Measurements from ENCODE around the gene RNF115. TPM values are rescaled to one million over a fixed set of nuclear protein-coding genes. Genes with fewer than 3 reads are reported as not detected.

RNF115 gene
- total RNA-seq, 1 experiment from 2014 or later: 11.0 TPM

DNA sequence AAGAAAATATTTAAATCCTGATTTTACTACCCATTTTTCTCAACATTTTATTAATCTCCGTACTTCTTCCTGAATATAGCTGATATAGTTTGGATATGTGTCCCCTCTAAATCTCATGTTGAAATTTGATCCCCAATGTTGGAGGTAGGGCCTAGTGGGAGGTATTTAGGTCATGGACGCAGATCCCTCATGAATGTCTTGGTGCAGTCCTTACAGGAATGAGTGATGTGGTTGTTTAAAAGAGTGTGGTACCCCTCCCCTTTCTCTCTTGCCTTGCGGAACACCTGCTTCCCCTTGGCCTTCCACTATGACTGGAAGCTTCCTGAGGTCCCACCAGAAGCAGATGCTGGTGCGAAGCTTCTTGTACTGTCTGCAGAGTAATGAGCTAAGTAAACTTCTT lies 17.5 kb downstream of the RNF115 start:
- DNase-seq: no peak
- Histone ChIP-seq H3K79me2 (ENCODE audit: insufficient read depth, low read length) (no peaks in the 10 kb centered on the region; the same call in 1 of the 2 replicates), H3K56ac (ENCODE audit: insufficient read length, low read depth, low read length) (no peak overlapping the region), H3K79me1 (ENCODE audit: insufficient read depth, low read depth, low read length, poor library complexity, severe bottlenecking) (peaks cover 2% of the 10 kb centered on the region), H4K8ac (replicated peaks; ENCODE audit: insufficient read length, low read depth, low read length) (no peak overlapping the region), H3K9me3 (ENCODE audit: control insufficient read depth, low read depth, low read length) (no peaks in the 10 kb centered on the region), H3K27ac (ENCODE audit: insufficient read length, low read depth, low read length) (no peak overlapping the region), H3K4me2 (ENCODE audit: insufficient read depth, insufficient read length, low read length) (no peak overlapping the region), H4K5ac (ENCODE audit: insufficient read length, low read depth, low read length) (no peak overlapping the region), H2BK12ac (ENCODE audit: insufficient read length, low read depth, low read length) (no peak overlapping the region), H3K23ac (ENCODE audit: insufficient read length, low read depth, low read length) (no peak overlapping the region), H3K27me3 (ENCODE audit: insufficient read depth, low read length) (no peaks in the 10 kb centered on the region), H2BK20ac (ENCODE audit: low read depth, low read length, poor library complexity, severe bottlenecking) (no peak overlapping the region), H2AK5ac (ENCODE audit: insufficient read length, low read length) (no peak overlapping the region), H4K91ac (ENCODE audit: insufficient read length, low read depth, low read length) (no peak overlapping the region), H3K23me2 (ENCODE audit: insufficient read length, low read depth, low read length, poor library complexity, severe bottlenecking) (no peaks in the 10 kb centered on the region), H2BK15ac (ENCODE audit: low read depth, low read length) (no peak overlapping the region), H3T11ph (ENCODE audit: low read length) (no peak overlapping the region), H2AFZ (ENCODE audit: low read length) (no peak overlapping the region), H2BK5ac (ENCODE audit: insufficient read length, low read length) (no peak overlapping the region), H3K4ac (ENCODE audit: low read depth, low read length) (no peak overlapping the region), H3K18ac (ENCODE audit: insufficient read length, low read depth, low read length) (no peak overlapping the region), H3K4me1 (ENCODE audit: insufficient read depth, low read length) (no peaks in the 10 kb centered on the region), H4K20me1 (ENCODE audit: control insufficient read depth, insufficient read depth, insufficient read length) (no peaks in the 10 kb centered on the region), H3K14ac (ENCODE audit: insufficient read depth, low read length) (no peak overlapping the region), H2BK120ac (ENCODE audit: low read depth, low read length, poor library complexity, severe bottlenecking) (no peak overlapping the region), H3K9ac (ENCODE audit: extremely low read depth, insufficient read length, low read length) (no peak overlapping the region)
- Mint-ChIP-seq H3K9me3 (no peaks in the 10 kb centered on the region), H3K36me3 (ENCODE audit: insufficient read depth in 1 of 3, low read depth in 3 of 3) (peaks cover 0 to 3% (median 1%) of the 10 kb centered on the region in 3 experiments; a peak in 3 of 7 replicates), H3K27ac (peak overlapping the region in 2 of 3 experiments; percentile 48 to 88; a peak in 2 of 7 replicates), H3K27me3 (ENCODE audit: low read depth) (no peaks in the 10 kb centered on the region), H3K4me3 (no peak overlapping the region), H3K4me1 (peaks cover 20 to 22% of the 10 kb centered on the region in 2 experiments)
- TF ChIP-seq, protein P1, sequence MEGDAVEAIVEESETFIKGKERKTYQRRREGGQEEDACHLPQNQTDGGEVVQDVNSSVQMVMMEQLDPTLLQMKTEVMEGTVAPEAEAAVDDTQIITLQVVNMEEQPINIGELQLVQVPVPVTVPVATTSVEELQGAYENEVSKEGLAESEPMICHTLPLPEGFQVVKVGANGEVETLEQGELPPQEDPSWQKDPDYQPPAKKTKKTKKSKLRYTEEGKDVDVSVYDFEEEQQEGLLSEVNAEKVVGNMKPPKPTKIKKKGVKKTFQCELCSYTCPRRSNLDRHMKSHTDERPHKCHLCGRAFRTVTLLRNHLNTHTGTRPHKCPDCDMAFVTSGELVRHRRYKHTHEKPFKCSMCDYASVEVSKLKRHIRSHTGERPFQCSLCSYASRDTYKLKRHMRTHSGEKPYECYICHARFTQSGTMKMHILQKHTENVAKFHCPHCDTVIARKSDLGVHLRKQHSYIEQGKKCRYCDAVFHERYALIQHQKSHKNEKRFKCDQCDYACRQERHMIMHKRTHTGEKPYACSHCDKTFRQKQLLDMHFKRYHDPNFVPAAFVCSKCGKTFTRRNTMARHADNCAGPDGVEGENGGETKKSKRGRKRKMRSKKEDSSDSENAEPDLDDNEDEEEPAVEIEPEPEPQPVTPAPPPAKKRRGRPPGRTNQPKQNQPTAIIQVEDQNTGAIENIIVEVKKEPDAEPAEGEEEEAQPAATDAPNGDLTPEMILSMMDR (conservative IDR thresholded peaks at IDR 0.05): no peak
- no CpG with 5 or more reads among the region's 4 CpGs for WGBS (ENCODE audit: extremely low coverage, insufficient read length, low lambda C conversion rate)
